K562 (cell line): ENCODE results near the gene EEA1. TPM values are rescaled to one million over a fixed set of nuclear protein-coding genes. Genes with fewer than 3 reads are reported as not detected.
A peak's percentile ranks its signal among the peaks of the same experiment; 100 is the strongest.

Source experiments
- ATAC-seq: fragments of 200-7000 bp; cut with Tn5 transposase; 3 replicates; pipeline ENCODE4 v1.9.1; 2020; ENCODE audit warnings: moderate library complexity
- BruUV-seq: library from RNA; stranded (reverse); fragments of 400-500 nt; replicated peaks from 2 replicates; lab custom pipeline; 2021; lab: Mats Ljungman, UMichigan
- CTCF ChIA-PET: fragments of 300-600 bp; formaldehyde crosslinking; extraction: SDS; loops from one replicate; lab custom pipeline; 2021; ENCODE audit warnings: low intra/inter-chr PET ratio; lab: Yijun Ruan, JAX
- POLR2A ChIA-PET: fragments of 300-600, 350-650 bp; sonication (Branson Sonifier 250); formaldehyde crosslinking; extraction: SDS; loops from one replicate; lab custom pipeline; 2021; ENCODE audit warnings: antibody characterized with exemption, inconsistent platforms; lab: Yijun Ruan, JAX
- DNase-seq, 4 experiments: peaks; one replicate each; pipeline versions ENCODE4 v3.0.0 to v3.0.0-alpha.2; 2011 to 2018; ENCODE audit warnings: low spot score in 3 of 4, mixed read lengths in 3 of 4; ENCODE audit errors: extremely low read depth in 1 of 4
- FAIRE-seq: peaks from 2 replicates; lab custom pipeline; 2011; peaks lifted over from hg19 to GRCh38; lab: Jason Lieb, UNC
- H2AFZ ChIP-seq: 2 replicates; pipeline ENCODE4 v1.6.0; 2011; ENCODE audit warnings: low read depth, low read length, control low read depth, inconsistent platforms
- H3K27ac ChIP-seq: fragments of 200-600 bp; 3 replicates; pipeline ENCODE4 v1.8.0; 2011; ENCODE audit warnings: low read depth, mild to moderate bottlenecking, control low read depth, inconsistent platforms, low read length, moderate library complexity, mixed read lengths; ENCODE audit errors: extremely low read depth
- H3K27me3 ChIP-seq, 2 experiments: fragments of 300-600 bp in 1 of 2; 2 replicates in 1 of 2; 3 replicates in 1 of 2; pipeline versions ENCODE4 v1.6.0 to v1.8.0; 2011; ENCODE audit warnings: inconsistent platforms in 2 of 2, low read length in 2 of 2, mild to moderate bottlenecking in 1 of 2, mixed read lengths in 1 of 2, moderate library complexity in 1 of 2; ENCODE audit not compliant: control insufficient read depth in 2 of 2, insufficient read depth in 2 of 2
- H3K36me3 ChIP-seq: fragments of 300-600 bp; 3 replicates; pipeline ENCODE4 v1.8.0; 2011; ENCODE audit warnings: mild to moderate bottlenecking, low read length, inconsistent platforms; ENCODE audit not compliant: control insufficient read depth, insufficient read depth
- H3K4me1 ChIP-seq, 2 experiments: fragments of 200-600 bp in 1 of 2; replicated peaks in 1 of 2; 2 replicates in 1 of 2; 3 replicates in 1 of 2; pipeline versions ENCODE4 v1.5.1 to v1.8.0; 2011; ENCODE audit warnings: inconsistent platforms in 2 of 2, low read length in 2 of 2, mild to moderate bottlenecking in 1 of 2, mixed read lengths in 1 of 2, moderate library complexity in 1 of 2; ENCODE audit not compliant: control insufficient read depth in 2 of 2, insufficient read depth in 2 of 2
- H3K4me2 ChIP-seq: 2 replicates; pipeline ENCODE4 v1.6.1; 2011; ENCODE audit warnings: low read length, control low read depth, inconsistent platforms, mixed read lengths; ENCODE audit not compliant: insufficient read depth
- H3K4me3 ChIP-seq: fragments of 200-600 bp; sonication (generic), shearing (Covaris generic); 2 replicates; pipeline ENCODE4 v1.5.1; 2016; ENCODE audit warnings: control low read depth, inconsistent platforms
- H3K79me2 ChIP-seq: fragments of 200-600 bp; 3 replicates; pipeline ENCODE4 v1.8.0; 2011; ENCODE audit warnings: low read length, inconsistent platforms; ENCODE audit not compliant: control insufficient read depth, insufficient read depth
- H3K9ac ChIP-seq, 2 experiments: 2 replicates each; pipeline versions ENCODE4 v1.6.0 to v1.6.1; 2011; ENCODE audit warnings: low read depth in 2 of 2, low read length in 2 of 2, control low read depth in 1 of 2, inconsistent platforms in 1 of 2, mild to moderate bottlenecking in 1 of 2, mixed read lengths in 1 of 2; ENCODE audit not compliant: insufficient read depth in 1 of 2
- H3K9me1 ChIP-seq: one replicate; pipeline ENCODE4 v1.6.0; 2011; ENCODE audit warnings: inconsistent platforms, mild to moderate bottlenecking, low read length, moderate library complexity; ENCODE audit not compliant: control insufficient read depth, insufficient read depth
- H3K9me3 ChIP-seq: replicated peaks from 2 replicates; pipeline ENCODE4 v1.5.1; 2011; ENCODE audit warnings: low read depth, low read length, inconsistent platforms; ENCODE audit not compliant: control insufficient read depth, insufficient read depth
- H4K20me1 ChIP-seq: replicated peaks from 2 replicates; pipeline ENCODE4 v1.6.1; 2011; ENCODE audit warnings: low read length, inconsistent platforms, mixed read lengths; ENCODE audit not compliant: control insufficient read depth, insufficient read depth
- CBX3 ChIP-seq, 2 experiments: IDR thresholded peaks; 1 replicate in 1 of 2; 2 replicates in 1 of 2; pipeline ENCODE4 v1.6.1; 2012; ENCODE audit warnings: inconsistent platforms in 2 of 2, low read length in 2 of 2, borderline replicate concordance in 1 of 2, control low read depth in 1 of 2
- FOSL1 ChIP-seq: fragments of 200-800 bp; sonication (Bioruptor generic); conservative IDR thresholded peaks from 2 replicates; pipeline ENCODE4 v1.6.1; 2016; ENCODE audit warnings: missing genetic modification characterization, missing compliant biosample characterization
- KDM1A ChIP-seq, 2 experiments: fragments of 450-650 bp; IDR thresholded peaks; 2 replicates each; pipeline ENCODE4 v1.6.1; 2016; ENCODE audit warnings: mild to moderate bottlenecking in 2 of 2
- MYBL2 ChIP-seq, 2 experiments: fragments of 450-650 bp in 1 of 2; sonication (generic) in 1 of 2; formaldehyde crosslinking in 1 of 2; IDR thresholded peaks; 2 replicates each; pipeline versions ENCODE4 v1.6.1 to v1.8.1; 2017 to 2022; ENCODE audit warnings: borderline replicate concordance in 1 of 2, inconsistent platforms in 1 of 2, low read depth in 1 of 2, mild to moderate bottlenecking in 1 of 2, missing genetic modification reagents in 1 of 2, moderate library complexity in 1 of 2
- RAD21 ChIP-seq, 2 experiments: fragments of 250-450 bp in 1 of 2; fragments of 450-650 bp in 1 of 2; sonication (Bioruptor Pico) in 1 of 2; formaldehyde crosslinking in 1 of 2; IDR thresholded peaks in 1 of 2; conservative IDR thresholded peaks in 1 of 2; 2 replicates each; pipeline versions ENCODE4 v1.4.0 to v1.8.0; 2020 to 2022; ENCODE audit warnings: mild to moderate bottlenecking in 2 of 2, moderate library complexity in 1 of 2
- RBM14 ChIP-seq: fragments of 200-400 bp; formaldehyde crosslinking; IDR thresholded peaks from 2 replicates; pipeline ENCODE4 v1.6.1; 2018; ENCODE audit warnings: low read depth, mild to moderate bottlenecking, low read length, moderate library complexity, borderline replicate concordance; ENCODE audit not compliant: insufficient read depth
- SMC3 ChIP-seq: conservative IDR thresholded peaks from 2 replicates; pipeline ENCODE4 v1.6.1; 2011; ENCODE audit warnings: low read depth, low read length, improper control_type of control experiment; ENCODE audit not compliant: insufficient read depth
- TRIM28 ChIP-seq: fragments of 450-650 bp; IDR thresholded peaks from 2 replicates; pipeline ENCODE4 v1.6.1; 2017
- XRCC5 ChIP-seq: fragments of 200-400 bp; formaldehyde crosslinking; IDR thresholded peaks from 2 replicates; pipeline ENCODE4 v1.6.1; 2017; ENCODE audit warnings: low read depth, mild to moderate bottlenecking, low read length
- YY1 ChIP-seq, 3 experiments: IDR thresholded peaks; 2 replicates each; pipeline ENCODE4 v1.6.1; 2011; ENCODE audit warnings: low read length in 2 of 3, mild to moderate bottlenecking in 2 of 3, moderate library complexity in 2 of 3, borderline replicate concordance in 1 of 3, control low read depth in 1 of 3, low read depth in 1 of 3; ENCODE audit not compliant: insufficient read depth in 3 of 3, insufficient replicate concordance in 2 of 3, control insufficient read depth in 1 of 3, insufficient read length in 1 of 3; ENCODE audit errors: extremely low read depth in 1 of 3
- ZC3H4 ChIP-seq: sonication (generic); formaldehyde crosslinking; IDR thresholded peaks from 2 replicates; pipeline ENCODE4 v1.9.0; 2021; ENCODE audit warnings: missing genetic modification reagents, borderline replicate concordance
- ZFP36 ChIP-seq: fragments of 150-350 bp; IDR thresholded peaks from 2 replicates; pipeline ENCODE4 v1.6.1; 2018; ENCODE audit warnings: low read length, low read depth; ENCODE audit not compliant: partially characterized antibody
- ZNF551 ChIP-seq: fragments of 250-450 bp; sonication (Bioruptor Pico); IDR thresholded peaks from 2 replicates; pipeline ENCODE4 v1.5.0; 2021; ENCODE audit warnings: mild to moderate bottlenecking, moderate library complexity
- ZNF707 ChIP-seq: fragments of 250-450 bp; sonication (Bioruptor Pico); conservative IDR thresholded peaks from 2 replicates; pipeline ENCODE4 v1.8.0; 2022; ENCODE audit warnings: inconsistent platforms, mild to moderate bottlenecking, moderate library complexity
- WGBS: fragments of 100-300 bp; shearing (Covaris generic); methylation state at CpG from one replicate; pipeline ENCODE4 v1.1.6; 2016; ENCODE audit warnings: low coverage, mixed read lengths; ENCODE audit not compliant: insufficient coverage; ENCODE audit errors: missing lambda C conversion rate; 5-methylcytosine and 5-hydroxymethylcytosine counted together
- in situ Hi-C: fragments of 300-500 bp; cut with MboI; formaldehyde crosslinking; loops from 4 replicates; pipeline ENCODE4 v1.15.0; 2018; ENCODE audit warnings: inconsistent platforms, mixed read lengths
- intact Hi-C: fragments of 100-400 bp; cut with micrococcal nuclease; formaldehyde crosslinking; loops from 2 replicates; pipeline ENCODE4 v1.14.2; 2022
- polyA plus RNA-seq, 8 experiments: library from polyadenylated mRNA; depleted of rRNA in 4 of 8; stranded (reverse) in 5 of 8; unstranded in 3 of 8; fragments of >200 nt; fragmentation: Nextera tagmentation in 2 of 8; fragmentation: Illumina TruSeq in 1 of 8; extraction: Ambion mirVana in 2 of 8; extraction: Trizol in 1 of 8; gene quantifications; 2 replicates each; pipeline versions ENCODE4 v1.2.1 to v1.2.3, GENCODE V29; 2011 to 2014; ENCODE audit warnings: inconsistent platforms in 1 of 8, missing spikeins in 1 of 8
- total RNA-seq, 7 experiments: library from RNA; depleted of rRNA in 6 of 7; stranded (reverse); fragments of >200 nt in 6 of 7; fragmentation: Illumina TruSeq in 2 of 7; extraction: Trizol in 2 of 7; gene quantifications; 2 replicates each; pipeline versions ENCODE4 v1.2.1 to v1.2.3, GENCODE V29; 2011 to 2021; ENCODE audit warnings: low replicate concordance in 1 of 7

EEA1 gene
- total and polyA plus RNA-seq, 9 of the 15 experiments (the other 6 are each of a cell fraction or from before 2014, with no cell fraction given), result 3.5 to 17.1 (median 7.5) TPM

- H3K27me3 ChIP-seq, result no peaks in the 10 kb centered on the region
- CTCF ChIA-PET, result no interaction called here
- H3K9me3 ChIP-seq, result peaks cover 4% of the 10 kb centered on the region
- intact Hi-C loops, result no loop called here
- POLR2A ChIA-PET, result no interaction called here
- no peak for ATAC-seq
- no peak for TF ChIP-seq RBM14
- peak; percentile 27; the same call in 1 of the 2 replicates for TF ChIP-seq FOSL1 (tag)
- TF ChIP-seq, all 486 proteins: peak for 1
- H3K4me3 ChIP-seq, result no peak overlapping the region
- H2AFZ ChIP-seq, result no peak overlapping the region
- H3K4me1 ChIP-seq, result no peaks in the 10 kb centered on the region
- in situ Hi-C loops, result no loop called here
- no TSS peak for BruUV-seq
- H3K9ac ChIP-seq, result no peak overlapping the region
- no peaks in the 10 kb centered on the region for H3K9me1 ChIP-seq
- no peaks in the 10 kb centered on the region for H3K36me3 ChIP-seq
- H3K27ac ChIP-seq, result no peak overlapping the region
- FAIRE-seq (peak; percentile 23), DNase-seq (no peak)
- no peaks in the 10 kb centered on the region for H4K20me1 ChIP-seq
- 11% methylated on average over 2 of the region's 2 CpGs for WGBS
- no peak overlapping the region for H3K4me2 ChIP-seq
- no peaks in the 10 kb centered on the region for H3K79me2 ChIP-seq
Measured at GRCh38 chr12:92955997-92956663, 27.0 kb upstream of the EEA1 start.

GRCh38 chr12:92953747-92954146, 24.7 kb upstream of the EEA1 start:
- H3K9me1 ChIP-seq, result no peaks in the 10 kb centered on the region
- intact Hi-C loops (no loop called here), in situ Hi-C loops (no loop called here)
- peaks cover 4% of the 10 kb centered on the region for H3K9me3 ChIP-seq
- H3K27me3 ChIP-seq, result no peaks in the 10 kb centered on the region
- ATAC-seq (peak; percentile 69), FAIRE-seq (peak; percentile 70), DNase-seq (peak in 1 of 4 experiments; percentile 31)
- ChIA-PET POLR2A (no interaction called here), CTCF (interaction anchor here (0.7 kb wide), 1 partner anchor 126 kb away, joined by 3 read pairs; no protein-coding TSS in a partner anchor)
- no peaks in the 10 kb centered on the region for H4K20me1 ChIP-seq
- 26% methylated on average over 5 of the region's 5 CpGs for WGBS
- H3K4me2 ChIP-seq, result no peak overlapping the region
- H3K4me1 ChIP-seq, result no peaks in the 10 kb centered on the region
- no peaks in the 10 kb centered on the region for H3K79me2 ChIP-seq
- no peaks in the 10 kb centered on the region for H3K36me3 ChIP-seq
- H3K9ac ChIP-seq, result no peak overlapping the region
- H3K4me3 ChIP-seq, result no peak overlapping the region
- H2AFZ ChIP-seq, result no peak overlapping the region
- H3K27ac ChIP-seq, result no peak overlapping the region
- BruUV-seq, result no TSS peak
- 0 out of 2 replicates have a peak, but pooled peaks have one; percentile 33 for TF ChIP-seq TRIM28
- no peak for TF ChIP-seq YY1 (IDR thresholded peaks at IDR 0.05; ENCODE audit: borderline replicate concordance in 1 of 3, control insufficient read depth in 1 of 3, extremely low read depth in 1 of 3, insufficient read depth in 3 of 3, insufficient read length in 1 of 3, insufficient replicate concordance in 2 of 3, low read depth in 1 of 3, low read length in 2 of 3)
- 0 out of 3 replicates have a peak, but pooled peaks of 1 of the 2 experiments have one; percentile 35 for TF ChIP-seq CBX3 (IDR thresholded peaks at IDR 0.05; ENCODE audit: borderline replicate concordance in 1 of 2, low read length in 2 of 2)
- TF ChIP-seq ZNF551 (CRISPR knock-in tag), result no peak
- TF ChIP-seq XRCC5, result no peak
- TF ChIP-seq ZC3H4, result no peak
- peak in 1 of 2 experiments; percentile 60; a peak in 2 of 4 replicates for TF ChIP-seq RAD21 (CRISPR knock-in tag; conservative IDR thresholded peaks at IDR 0.05 in 1 of 2, IDR thresholded peaks at IDR 0.05 in 1 of 2)
- no peak for TF ChIP-seq MYBL2 (IDR thresholded peaks at IDR 0.05; ENCODE audit: low read depth)
- no peak for TF ChIP-seq MYBL2 (CRISPR knock-in tag; IDR thresholded peaks at IDR 0.05; ENCODE audit: borderline replicate concordance)
- peak; percentile 56 for TF ChIP-seq ZFP36
- no peak for TF ChIP-seq ZNF707 (CRISPR knock-in tag)
- TF ChIP-seq KDM1A (IDR thresholded peaks at IDR 0.05), result 0 out of 4 replicates have a peak, but pooled peaks of 1 of the 2 experiments have one; percentile 10
- TF ChIP-seq SMC3, result no peak
